HCT116 (cell line): ENCODE results near the gene MEGF10.

Experiments used
- CTCF ChIP-seq, 3 experiments: fragments of 200-600 bp in 1 of 3; sonication (generic) in 1 of 3; IDR thresholded peaks in 2 of 3; conservative IDR thresholded peaks in 1 of 3; 2 replicates each; pipeline ENCODE4 v1.5.1; 2012 to 2017; ENCODE audit warnings: low read depth in 2 of 3, low read length in 2 of 3, antibody characterized with exemption in 1 of 3, borderline replicate concordance in 1 of 3, control low read depth in 1 of 3, mild to moderate bottlenecking in 1 of 3, mixed read lengths in 1 of 3, mixed run types in 1 of 3, moderate library complexity in 1 of 3; ENCODE audit not compliant: insufficient read depth in 1 of 3
- EZH2 ChIP-seq: fragments of 200-600 bp; sonication (generic); IDR thresholded peaks from 2 replicates; pipeline ENCODE4 v1.6.1; 2017; ENCODE audit warnings: antibody characterized with exemption, mixed run types
- EZH2phosphoT487 ChIP-seq: fragments of 200-600 bp; IDR thresholded peaks from 2 replicates; pipeline ENCODE4 v1.6.1; 2018; ENCODE audit warnings: antibody characterized with exemption, borderline replicate concordance
- FOSL1 ChIP-seq: IDR thresholded peaks from 2 replicates; pipeline ENCODE4 v1.6.1; 2012; ENCODE audit warnings: low read depth
- MAX ChIP-seq: IDR thresholded peaks from 2 replicates; pipeline ENCODE4 v1.6.1; 2012
- POLR2A ChIP-seq: IDR thresholded peaks from 2 replicates; pipeline ENCODE4 v1.7.0; 2011; ENCODE audit warnings: borderline replicate concordance; ENCODE audit not compliant: insufficient read depth, insufficient read length; ENCODE audit errors: extremely low read depth
- POLR2AphosphoS5 ChIP-seq: IDR thresholded peaks from 2 replicates; pipeline ENCODE4 v1.6.1; 2011; ENCODE audit warnings: mild to moderate bottlenecking, low read depth, low read length, moderate library complexity
- RAD21 ChIP-seq: IDR thresholded peaks from 2 replicates; pipeline ENCODE4 v1.6.1; 2012; ENCODE audit warnings: low read depth, mild to moderate bottlenecking
- TF ChIP-seq, protein P1 (sequence below): IDR thresholded peaks from 2 replicates; pipeline ENCODE4 v1.6.1; 2011; ENCODE audit warnings: mild to moderate bottlenecking, low read length, moderate library complexity; ENCODE audit not compliant: insufficient replicate concordance; ENCODE audit errors: extremely low read depth
- TF ChIP-seq, protein P2 (sequence below): IDR thresholded peaks from 2 replicates; pipeline ENCODE4 v1.6.1; 2012

GRCh38 chr5:127321465-127321864 lies 30.9 kb downstream of the MEGF10 start:
- TF ChIP-seq, protein P1, sequence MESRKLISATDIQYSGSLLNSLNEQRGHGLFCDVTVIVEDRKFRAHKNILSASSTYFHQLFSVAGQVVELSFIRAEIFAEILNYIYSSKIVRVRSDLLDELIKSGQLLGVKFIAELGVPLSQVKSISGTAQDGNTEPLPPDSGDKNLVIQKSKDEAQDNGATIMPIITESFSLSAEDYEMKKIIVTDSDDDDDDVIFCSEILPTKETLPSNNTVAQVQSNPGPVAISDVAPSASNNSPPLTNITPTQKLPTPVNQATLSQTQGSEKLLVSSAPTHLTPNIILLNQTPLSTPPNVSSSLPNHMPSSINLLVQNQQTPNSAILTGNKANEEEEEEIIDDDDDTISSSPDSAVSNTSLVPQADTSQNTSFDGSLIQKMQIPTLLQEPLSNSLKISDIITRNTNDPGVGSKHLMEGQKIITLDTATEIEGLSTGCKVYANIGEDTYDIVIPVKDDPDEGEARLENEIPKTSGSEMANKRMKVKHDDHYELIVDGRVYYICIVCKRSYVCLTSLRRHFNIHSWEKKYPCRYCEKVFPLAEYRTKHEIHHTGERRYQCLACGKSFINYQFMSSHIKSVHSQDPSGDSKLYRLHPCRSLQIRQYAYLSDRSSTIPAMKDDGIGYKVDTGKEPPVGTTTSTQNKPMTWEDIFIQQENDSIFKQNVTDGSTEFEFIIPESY = no peak
- TF ChIP-seq CTCF (IDR thresholded peaks at IDR 0.05 in 2 of 3, conservative IDR thresholded peaks at IDR 0.05 in 1 of 3; ENCODE audit: borderline replicate concordance in 1 of 3, insufficient read depth in 1 of 3, low read depth in 2 of 3, low read length in 2 of 3) (no peak), POLR2AphosphoS5 (no peak), RAD21 (no peak), FOSL1 (no peak), MAX (no peak), EZH2 (no peak), EZH2phosphoT487 (no peak), POLR2A (no peak)
- TF ChIP-seq, protein P2, sequence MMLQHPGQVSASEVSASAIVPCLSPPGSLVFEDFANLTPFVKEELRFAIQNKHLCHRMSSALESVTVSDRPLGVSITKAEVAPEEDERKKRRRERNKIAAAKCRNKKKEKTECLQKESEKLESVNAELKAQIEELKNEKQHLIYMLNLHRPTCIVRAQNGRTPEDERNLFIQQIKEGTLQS = no peak
